ENCODE data around the gene XRCC2.

- TF ChIP-seq CTCF (IDR thresholded peaks at IDR 0.05) (no peak), POLR2A (IDR thresholded peaks at IDR 0.05) (no peak)
These were observed 832 bp downstream of the XRCC2 start for GRCh38 chr7:152674860-152675758.

Data from body of pancreas (tissue), 4 donors.